ENCODE measurements around the gene UBE2Z.
"Not testable (repeated sequence)": the region's sequence is repeated elsewhere in the genome, so short reads cannot be mapped to it uniquely, and the experiment has no call there.

UBE2Z gene

DNA sequence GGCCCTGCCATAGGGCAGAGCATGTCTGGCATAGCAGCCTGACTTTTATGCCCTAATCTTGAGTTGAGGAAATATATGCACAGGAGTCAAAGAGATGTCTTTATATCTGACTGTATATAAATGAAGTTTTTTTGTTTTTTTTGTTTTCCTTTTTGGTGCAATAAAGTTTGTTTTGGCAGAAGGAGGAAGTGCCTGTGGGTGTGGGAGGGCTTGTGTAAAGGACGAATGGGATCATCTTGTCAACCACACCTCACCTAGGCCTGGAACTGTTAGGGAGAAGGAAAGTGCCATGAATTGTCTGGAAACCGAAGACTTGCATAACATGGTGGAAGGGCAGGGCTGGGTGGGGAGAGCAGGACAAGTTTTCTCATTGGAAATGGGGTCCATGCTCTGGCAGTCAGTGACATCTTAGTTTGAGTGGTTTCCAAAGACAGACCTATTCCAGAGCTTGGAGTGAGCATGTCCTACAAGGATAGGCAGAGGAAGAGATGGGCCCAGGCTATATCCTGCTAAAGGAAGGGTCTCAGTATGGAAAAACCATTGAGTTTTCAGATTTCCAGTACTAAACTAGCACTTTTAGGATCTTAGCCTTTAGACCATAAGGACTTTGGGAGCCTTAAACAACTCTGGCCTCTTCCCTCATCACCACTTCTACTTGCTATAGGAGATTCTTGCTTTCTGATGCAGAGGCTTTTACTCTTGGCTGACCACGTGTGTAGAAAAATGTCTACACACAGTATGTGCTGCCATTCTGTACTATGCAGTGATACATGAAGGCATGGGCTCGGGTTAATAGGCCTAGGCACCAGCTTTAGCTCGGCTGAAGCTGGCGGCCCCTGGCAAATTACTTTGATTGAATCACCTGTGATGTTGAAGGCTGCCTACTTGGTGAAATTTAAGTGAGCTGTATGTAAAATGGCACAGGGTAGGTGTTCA, 20.9 kb downstream of the UBE2Z start:
- no peak overlapping the region for H3K4me3 ChIP-seq (ENCODE audit: low read length)
- H3K4me1 ChIP-seq (ENCODE audit: insufficient read depth, low read length) = no peaks in the 10 kb centered on the region
- WGBS = 96% methylated on average over 6 of the region's 6 CpGs
- H3K9ac ChIP-seq (ENCODE audit: low read depth, low read length) = no peak overlapping the region
- no peaks in the 10 kb centered on the region for H3K27me3 ChIP-seq (ENCODE audit: insufficient read depth, low read length)
- no peak overlapping the region for H3K27ac ChIP-seq (ENCODE audit: low read depth, low read length)
- H3K36me3 ChIP-seq (ENCODE audit: insufficient read depth, low read length) = peaks cover 98% of the 10 kb centered on the region
- no peaks in the 10 kb centered on the region for H3K9me3 ChIP-seq (ENCODE audit: insufficient read depth, low read depth, low read length)

DNA sequence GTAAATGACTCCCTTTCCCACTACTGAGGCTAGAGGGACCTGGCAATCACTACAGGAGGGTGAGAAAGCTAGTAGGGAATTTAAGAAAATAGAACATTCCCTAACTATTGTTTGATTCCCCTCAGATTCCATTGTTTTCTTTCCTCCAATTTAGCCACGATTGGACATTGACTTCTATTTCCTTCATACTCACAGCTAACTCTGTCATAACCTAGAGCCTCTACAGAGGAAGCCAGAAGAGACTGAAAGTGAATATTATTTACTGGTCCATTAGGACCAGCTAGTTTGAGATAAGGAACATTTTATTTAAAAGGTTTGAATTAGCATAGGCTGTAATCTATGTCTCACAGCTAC, 21.6 kb downstream of the UBE2Z start:
- peaks cover 97% of the 10 kb centered on the region for H3K36me3 ChIP-seq (ENCODE audit: insufficient read depth, low read length)
- H3K27ac ChIP-seq (ENCODE audit: low read depth, low read length) = no peak overlapping the region
- WGBS = 100% methylated on average over 1 of the region's 1 CpG

GRCh38 chr17:48930435-48930873, 22.2 kb downstream of the UBE2Z start:
- no peak overlapping the region for H3K27ac ChIP-seq (ENCODE audit: low read depth, low read length)
- no peaks in the 10 kb centered on the region for H3K27me3 ChIP-seq (ENCODE audit: insufficient read depth, low read length)
- no peak overlapping the region for H3K4me3 ChIP-seq (ENCODE audit: low read length)
- no peak overlapping the region for H3K9ac ChIP-seq (ENCODE audit: low read depth, low read length)
- H3K4me1 ChIP-seq (ENCODE audit: insufficient read depth, low read length) = no peaks in the 10 kb centered on the region
- 88% methylated on average over 3 of the region's 3 CpGs for WGBS
- H3K36me3 ChIP-seq (ENCODE audit: insufficient read depth, low read length) = peaks cover 94% of the 10 kb centered on the region
- no peaks in the 10 kb centered on the region for H3K9me3 ChIP-seq (ENCODE audit: insufficient read depth, low read depth, low read length)

More for the DNA sequence above, 21.6 kb downstream of the UBE2Z start:
- no peak overlapping the region for H3K4me3 ChIP-seq (ENCODE audit: low read length)
- H3K9me3 ChIP-seq (ENCODE audit: insufficient read depth, low read depth, low read length) = no peaks in the 10 kb centered on the region
- H3K9ac ChIP-seq (ENCODE audit: low read depth, low read length) = no peak overlapping the region
- no peaks in the 10 kb centered on the region for H3K4me1 ChIP-seq (ENCODE audit: insufficient read depth, low read length)
- no peaks in the 10 kb centered on the region for H3K27me3 ChIP-seq (ENCODE audit: insufficient read depth, low read length)

DNA sequence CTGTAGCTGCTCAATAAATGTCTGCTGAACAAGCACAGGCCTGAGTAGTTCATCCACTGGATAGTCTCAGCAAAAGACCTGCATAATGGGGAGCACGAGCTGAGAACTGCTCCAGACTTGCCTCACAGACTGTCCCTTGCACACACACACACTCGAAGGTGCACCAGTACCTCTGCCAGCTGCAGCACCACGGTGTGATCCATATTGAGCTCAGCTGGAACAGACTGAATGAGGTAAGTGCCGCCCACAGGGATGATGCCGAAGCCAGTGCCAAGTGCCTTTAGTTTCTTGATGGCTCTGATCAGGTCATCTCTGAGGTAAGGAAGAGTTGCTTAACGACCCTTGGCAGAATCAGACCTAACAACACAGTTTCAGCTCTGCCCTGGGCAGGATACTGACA, 24.8 kb downstream of the UBE2Z start:
- Histone ChIP-seq H3K4me3 (ENCODE audit: low read length) (no peak overlapping the region), H3K27me3 (ENCODE audit: insufficient read depth, low read length) (no peaks in the 10 kb centered on the region), H3K9ac (ENCODE audit: low read depth, low read length) (no peak overlapping the region), H3K36me3 (ENCODE audit: insufficient read depth, low read length) (peaks cover 89% of the 10 kb centered on the region), H3K4me1 (ENCODE audit: insufficient read depth, low read length) (no peaks in the 10 kb centered on the region), H3K27ac (ENCODE audit: low read depth, low read length) (no peak overlapping the region), H3K9me3 (ENCODE audit: insufficient read depth, low read depth, low read length) (no peaks in the 10 kb centered on the region)
- 95% methylated on average over 6 of the region's 6 CpGs for WGBS

DNA sequence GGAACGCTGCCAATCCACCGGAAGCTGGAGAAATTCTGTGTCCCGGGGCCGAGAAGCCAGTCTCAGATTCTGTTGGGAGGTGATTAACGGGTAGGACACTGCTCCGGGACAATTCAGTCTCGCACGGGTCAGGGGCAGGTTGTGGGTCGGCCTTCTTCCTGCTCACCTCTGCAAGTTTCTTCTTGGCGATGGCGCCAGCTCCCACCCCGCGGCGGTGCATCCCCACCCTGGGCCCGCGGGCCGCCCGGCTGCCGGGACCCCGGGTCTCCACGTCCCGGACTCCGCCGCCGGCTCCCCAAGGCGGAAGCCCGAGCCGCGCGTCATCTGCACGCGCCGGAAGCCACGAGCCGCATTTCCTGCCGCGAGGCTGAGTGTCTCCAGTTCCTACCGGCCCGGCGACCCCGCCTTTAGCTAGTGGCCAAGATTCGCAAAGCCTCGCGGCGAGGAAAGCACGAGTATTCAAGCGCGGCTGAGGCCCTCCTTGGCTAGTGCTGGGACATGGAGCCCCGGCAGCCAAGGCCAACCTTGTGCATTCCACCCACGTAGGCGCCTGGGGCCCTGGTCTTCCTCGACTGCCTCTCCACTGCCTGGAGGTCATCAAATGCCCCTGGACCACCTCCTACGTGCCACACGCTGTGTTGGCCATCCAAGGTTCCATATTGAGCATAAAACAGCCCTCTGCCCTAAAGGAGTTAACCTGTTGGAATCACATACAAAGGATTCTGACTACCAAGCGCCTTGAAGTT, 36.5 kb downstream of the UBE2Z start, which contains the start of gene SNF8:
TSS of gene SNF8 (minus strand) at position 328 of the 746 bp plus-strand sequence. CDS start at position 220, 108 bp downstream.
- no peaks in the 10 kb centered on the region for H3K9me3 ChIP-seq (ENCODE audit: insufficient read depth, low read depth, low read length)
- no peaks in the 10 kb centered on the region for H3K4me1 ChIP-seq (ENCODE audit: insufficient read depth, low read length)
- peak within 1 kb of the TSS; percentile 85 for H3K4me3 ChIP-seq (ENCODE audit: low read length)
- H3K9ac ChIP-seq (ENCODE audit: low read depth, low read length) = peak within 1 kb of the TSS; percentile 85
- no peaks in the 10 kb centered on the region for H3K27me3 ChIP-seq (ENCODE audit: insufficient read depth, low read length)
- 3% methylated on average over 55 of the region's 55 CpGs for WGBS
- H3K27ac ChIP-seq (ENCODE audit: low read depth, low read length) = peak within 1 kb of the TSS; percentile 93
- H3K36me3 ChIP-seq (ENCODE audit: insufficient read depth, low read length) = peaks cover 27% of the 10 kb centered on the region

DNA sequence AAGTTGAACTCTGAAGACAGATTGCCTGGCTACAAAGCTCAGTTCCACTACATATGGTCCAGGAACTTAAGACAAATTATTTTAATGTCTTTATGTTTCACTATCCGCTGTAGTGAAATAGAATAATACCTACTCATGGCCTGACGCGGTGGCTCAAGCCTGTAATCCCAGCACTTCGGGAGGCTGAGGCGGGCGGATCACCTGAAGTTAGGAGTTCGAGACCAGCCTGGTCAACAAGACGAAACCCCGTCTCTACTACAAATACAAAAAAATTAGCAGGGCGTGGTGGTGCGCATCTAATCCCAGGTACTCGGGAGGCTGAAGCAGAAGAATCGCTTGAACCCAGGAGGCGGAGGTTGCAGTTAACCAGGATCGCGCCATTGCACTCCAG, 37.0 kb downstream of the UBE2Z start:
- WGBS = 91% methylated on average over 16 of the region's 16 CpGs
- H3K27me3 ChIP-seq (ENCODE audit: insufficient read depth, low read length); H3K4me1 ChIP-seq (ENCODE audit: insufficient read depth, low read length); H3K9me3 ChIP-seq (ENCODE audit: insufficient read depth, low read depth, low read length): not testable (repeated sequence)
- Histone ChIP-seq H3K4me3 (ENCODE audit: low read length) (peak overlapping the region; percentile 85), H3K36me3 (ENCODE audit: insufficient read depth, low read length) (peaks cover 21% of the 10 kb centered on the region), H3K9ac (ENCODE audit: low read depth, low read length) (peak overlapping the region; percentile 85), H3K27ac (ENCODE audit: low read depth, low read length) (peak overlapping the region; percentile 93)

GRCh38 chr17:48951572-48951971, 43.4 kb downstream of the UBE2Z start:
- Histone ChIP-seq H3K9ac (ENCODE audit: low read depth, low read length) (no peak overlapping the region), H3K9me3 (ENCODE audit: insufficient read depth, low read depth, low read length) (no peaks in the 10 kb centered on the region), H3K27me3 (ENCODE audit: insufficient read depth, low read length) (no peaks in the 10 kb centered on the region), H3K36me3 (ENCODE audit: insufficient read depth, low read length) (no peaks in the 10 kb centered on the region), H3K27ac (ENCODE audit: low read depth, low read length) (no peak overlapping the region), H3K4me3 (ENCODE audit: low read length) (no peak overlapping the region), H3K4me1 (ENCODE audit: insufficient read depth, low read length) (peaks cover 7% of the 10 kb centered on the region; the same call in 1 of the 2 replicates)
- 94% methylated on average over 5 of the region's 5 CpGs for WGBS

DNA sequence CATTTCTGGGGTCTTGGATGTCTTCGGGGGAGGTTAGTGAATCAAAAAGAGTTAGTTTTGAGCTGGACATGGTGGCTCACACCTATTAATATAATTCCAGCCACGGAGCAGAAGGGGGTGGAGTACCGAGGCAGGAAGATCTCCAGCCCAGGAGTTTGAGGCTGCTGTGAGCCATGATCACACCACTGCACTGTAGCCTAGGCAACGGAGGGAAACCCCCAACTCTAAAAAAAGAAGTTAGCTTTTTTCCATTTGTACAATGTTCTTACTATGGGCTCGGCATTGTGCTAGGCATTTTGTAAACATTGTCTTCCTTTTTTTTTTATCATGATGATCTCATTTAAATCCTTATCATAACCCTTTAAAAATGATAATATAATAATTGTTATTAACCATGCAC, 44.7 kb downstream of the UBE2Z start:
- Histone ChIP-seq H3K27ac (ENCODE audit: low read depth, low read length) (no peak overlapping the region), H3K4me1 (ENCODE audit: insufficient read depth, low read length) (peaks cover 7% of the 10 kb centered on the region; the same call in 1 of the 2 replicates), H3K9me3 (ENCODE audit: insufficient read depth, low read depth, low read length) (no peaks in the 10 kb centered on the region), H3K27me3 (ENCODE audit: insufficient read depth, low read length) (no peaks in the 10 kb centered on the region), H3K4me3 (ENCODE audit: low read length) (no peak overlapping the region), H3K9ac (ENCODE audit: low read depth, low read length) (no peak overlapping the region), H3K36me3 (ENCODE audit: insufficient read depth, low read length) (no peaks in the 10 kb centered on the region)
- 81% methylated on average over 5 of the region's 5 CpGs for WGBS

DNA sequence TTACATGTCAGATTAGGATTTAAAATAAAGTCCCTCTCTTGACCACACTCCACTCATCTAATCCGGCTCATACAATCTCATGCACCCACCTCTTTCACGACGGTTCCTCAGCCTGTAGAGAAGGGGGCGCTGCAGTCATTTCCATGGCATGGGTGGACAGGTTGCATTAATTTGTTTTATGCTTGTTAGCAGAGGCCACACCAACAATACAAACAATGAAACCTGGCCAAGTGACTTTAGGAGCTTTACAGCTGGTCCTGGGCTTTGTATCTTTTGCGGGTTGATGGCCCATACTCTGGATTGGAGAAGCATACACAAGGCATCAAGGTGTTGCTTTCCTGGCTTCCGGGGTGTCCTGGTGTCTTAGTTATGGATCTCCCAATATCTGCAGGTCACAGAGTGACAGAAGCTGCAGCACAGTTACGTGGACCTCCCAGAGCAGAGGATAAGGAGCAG, 46.1 kb downstream of the UBE2Z start:
- no peaks in the 10 kb centered on the region for H3K36me3 ChIP-seq (ENCODE audit: insufficient read depth, low read length)
- no peaks in the 10 kb centered on the region for H3K9me3 ChIP-seq (ENCODE audit: insufficient read depth, low read depth, low read length)
- H3K9ac ChIP-seq (ENCODE audit: low read depth, low read length) = no peak overlapping the region
- H3K27ac ChIP-seq (ENCODE audit: low read depth, low read length) = no peak overlapping the region
- WGBS = 45% methylated on average over 7 of the region's 7 CpGs
- no peak overlapping the region for H3K4me3 ChIP-seq (ENCODE audit: low read length)
- H3K4me1 ChIP-seq (ENCODE audit: insufficient read depth, low read length) = peaks cover 7% of the 10 kb centered on the region; the same call in 1 of the 2 replicates
- no peaks in the 10 kb centered on the region for H3K27me3 ChIP-seq (ENCODE audit: insufficient read depth, low read length)

DNA sequence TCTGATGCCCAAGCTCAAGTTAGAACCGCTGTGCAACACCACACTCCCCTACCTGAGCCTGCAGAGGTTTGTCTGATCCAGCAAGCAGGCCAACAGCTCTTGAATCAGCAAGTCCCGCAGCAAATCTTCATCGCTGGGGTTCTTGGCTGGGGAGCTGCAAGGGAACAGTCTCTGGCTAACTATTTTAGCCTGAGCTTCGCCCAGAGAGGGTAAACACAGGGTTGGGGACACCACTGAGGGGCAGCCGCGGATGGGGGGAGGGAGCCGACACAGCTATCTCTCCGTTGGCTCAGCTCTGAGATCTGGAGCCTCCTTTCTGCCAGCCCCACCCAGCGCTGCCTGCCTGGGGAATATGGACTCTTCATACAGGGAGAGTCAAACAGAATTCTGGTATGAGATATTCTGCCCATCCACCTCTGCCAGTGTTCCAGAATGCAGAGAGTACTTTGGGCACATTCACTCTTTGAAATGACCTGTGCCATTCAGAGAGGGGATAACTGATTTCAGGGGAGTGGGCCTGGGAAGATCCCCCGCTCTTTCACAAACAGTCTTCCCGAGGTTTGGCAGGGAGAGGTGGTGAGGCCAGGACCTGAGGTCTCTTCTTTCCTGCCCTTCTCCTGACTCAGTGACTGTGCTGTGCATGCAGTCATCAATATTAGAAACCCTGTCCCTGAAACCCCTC, 52.8 kb downstream of the UBE2Z start:
- Histone ChIP-seq H3K9ac (ENCODE audit: low read depth, low read length) (peak overlapping the region; percentile 17; the same call in 1 of the 2 replicates), H3K9me3 (ENCODE audit: insufficient read depth, low read depth, low read length) (no peaks in the 10 kb centered on the region), H3K36me3 (ENCODE audit: insufficient read depth, low read length) (no peaks in the 10 kb centered on the region), H3K27ac (ENCODE audit: low read depth, low read length) (no peak overlapping the region; the same call in 1 of the 2 replicates), H3K27me3 (ENCODE audit: insufficient read depth, low read length) (no peaks in the 10 kb centered on the region), H3K4me1 (ENCODE audit: insufficient read depth, low read length) (peaks cover 18% of the 10 kb centered on the region), H3K4me3 (ENCODE audit: low read length) (peak overlapping the region; percentile 12; the same call in 1 of the 2 replicates)
- 42% methylated on average over 11 of the region's 11 CpGs for WGBS
